ENCODE results near the gene PSMG1. TPM values are rescaled to one million over a fixed set of nuclear protein-coding genes. Genes with fewer than 3 reads are reported as not detected.

PSMG1 gene
- total and polyA plus RNA-seq, 12 donors: 14.8 to 29.4 (median 25.5) TPM

- no peak overlapping the region for H3K27ac ChIP-seq
- no peak for ATAC-seq
- 95 to 97% methylated on average over 4 of the region's 4 CpGs for WGBS, 2 donors
- intact Hi-C loops (cut with DNase I): loop anchor here in 1 of 10 donors (10.0 kb wide), 1 partner anchor 167 kb away; a partner anchor contains a TSS
- peaks cover 0 to 97% (median 17%) of the 10 kb centered on the region in 9 donors for H3K36me3 ChIP-seq
- no peaks in the 10 kb centered on the region for H3K9me3 ChIP-seq
- H3K4me1 ChIP-seq: peaks cover 0 to 13% (median 0%) of the 10 kb centered on the region in 9 donors
- H3K27me3 ChIP-seq: no peaks in the 10 kb centered on the region
- no peak for DNase-seq
- H3K4me3 ChIP-seq: no peak overlapping the region
- TF ChIP-seq CTCF (IDR thresholded peaks at IDR 0.05): no peak
These were observed 34.8 kb upstream of the PSMG1 start for GRCh38 chr21:39218082-39218409.

- Histone ChIP-seq H3K27ac (no peak overlapping the region), H3K36me3 (peaks cover 0 to 97% (median 22%) of the 10 kb centered on the region in 9 donors), H3K27me3 (no peaks in the 10 kb centered on the region), H3K4me3 (no peak overlapping the region), H3K9me3 (no peaks in the 10 kb centered on the region), H3K4me1 (peaks cover 0 to 13% (median 0%) of the 10 kb centered on the region in 9 donors)
- intact Hi-C loops (cut with DNase I): loop anchor here in 1 of 10 donors (10.0 kb wide), 1 partner anchor 167 kb away; a partner anchor contains a TSS
- ATAC-seq (no peak), DNase-seq (no peak)
- 90 to 91% methylated on average over 3 of the region's 3 CpGs for WGBS, 2 donors
- TF ChIP-seq CTCF (IDR thresholded peaks at IDR 0.05): no peak
These were observed 34.3 kb upstream of the PSMG1 start for GRCh38 chr21:39217356-39218081.

- Histone ChIP-seq H3K4me1 (peaks cover 0 to 13% (median 0%) of the 10 kb centered on the region in 9 donors), H3K9me3 (no peaks in the 10 kb centered on the region), H3K27ac (no peak overlapping the region), H3K27me3 (no peaks in the 10 kb centered on the region), H3K36me3 (peaks cover 0 to 97% (median 22%) of the 10 kb centered on the region in 9 donors), H3K4me3 (no peak overlapping the region)
- ATAC-seq: no peak
- no peak for TF ChIP-seq CTCF (IDR thresholded peaks at IDR 0.05)
- no peak for DNase-seq
- intact Hi-C loops (cut with DNase I): loop anchor here in 1 of 10 donors (10.0 kb wide), 1 partner anchor 169 kb away; a partner anchor contains a TSS
- WGBS, 2 donors: 66 to 90% methylated on average over 2 of the region's 2 CpGs
These were observed 33.0 kb upstream of the PSMG1 start for GRCh38 chr21:39216290-39216689.

- H3K27me3 ChIP-seq: no peaks in the 10 kb centered on the region
- H3K4me3 ChIP-seq: no peak overlapping the region
- H3K9me3 ChIP-seq: no peaks in the 10 kb centered on the region
- DNase-seq: no peak
- intact Hi-C loops (cut with DNase I): loop anchor here in 1 of 10 donors (10.0 kb wide), 1 partner anchor 170 kb away; a partner anchor contains a TSS
- no peak for TF ChIP-seq CTCF (IDR thresholded peaks at IDR 0.05)
- peaks cover 0 to 98% (median 28%) of the 10 kb centered on the region in 9 donors for H3K36me3 ChIP-seq
- no peak for ATAC-seq
- peaks cover 0 to 4% (median 0%) of the 10 kb centered on the region in 9 donors for H3K4me1 ChIP-seq
- WGBS, 2 donors: 93 to 96% methylated on average over 7 of the region's 7 CpGs
- no peak overlapping the region for H3K27ac ChIP-seq
These were observed 31.8 kb upstream of the PSMG1 start for GRCh38 chr21:39215078-39215477.
